Stimulated activated CD4-positive, alpha-beta T cell treated with anti-CD3 and anti-CD28 coated beads, TNF-alpha, amount 100 ng/mL, for 4 hours (primary cell): ENCODE data around the gene SIRT5.

Experiments
- DNase-seq, 3 experiments: peaks; one replicate each; pipeline ENCODE4 v3.0.0-alpha.2; 2020; ENCODE audit warnings: low read depth in 3 of 3

Gene SIRT5

DNA sequence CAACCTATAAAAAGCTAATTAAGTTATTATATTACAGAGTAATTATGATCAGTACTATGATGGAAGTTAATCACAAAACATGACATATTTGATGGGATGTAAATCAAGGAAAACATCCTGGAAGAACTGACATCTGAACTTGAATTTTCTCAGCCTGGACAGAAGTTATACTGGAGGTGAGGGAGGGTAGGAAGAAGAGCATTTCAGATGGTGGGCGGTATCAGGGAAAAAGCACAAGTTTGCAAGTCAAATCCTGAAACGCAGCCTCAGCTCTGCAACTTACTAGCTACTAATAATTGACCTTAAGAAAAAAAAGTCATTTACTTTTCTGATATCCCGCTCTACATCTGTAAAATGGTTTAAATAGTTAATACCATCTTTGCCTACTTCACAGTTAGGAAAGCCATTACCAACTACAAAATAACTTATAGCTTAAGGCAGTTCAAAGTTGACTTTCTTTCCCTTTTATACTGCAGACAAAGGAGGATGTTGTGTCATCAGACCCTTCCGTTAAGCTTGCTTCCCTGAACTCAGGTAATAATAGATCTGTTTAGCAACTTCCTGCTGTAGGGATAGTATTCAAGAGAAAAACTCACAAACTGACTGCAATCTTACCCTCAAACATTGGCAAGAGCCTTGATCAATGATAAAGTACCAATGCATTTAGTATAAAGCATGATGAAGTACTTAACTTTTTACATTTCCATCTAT is 61.7 kb downstream of the SIRT5 start:
- no peak for DNase-seq

DNA sequence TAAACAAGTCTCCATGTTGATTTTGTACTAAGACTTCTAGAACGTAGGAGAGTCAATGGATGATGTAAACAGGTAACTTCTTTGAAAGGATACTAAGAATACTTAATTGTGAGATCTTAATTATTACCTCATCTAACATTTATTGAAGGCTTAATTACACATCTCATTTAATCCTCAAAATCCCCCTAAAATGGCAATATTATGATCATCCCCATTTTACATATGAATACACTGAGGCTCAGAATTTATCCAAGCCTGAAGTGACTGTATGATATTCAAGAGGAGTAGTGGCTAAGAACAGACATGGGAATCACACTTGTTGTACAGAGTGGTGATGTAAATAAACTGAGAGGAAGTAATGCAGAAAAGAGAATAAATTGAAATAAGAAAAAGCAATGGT is 63.6 kb downstream of the SIRT5 start:
- no peak for DNase-seq

DNA sequence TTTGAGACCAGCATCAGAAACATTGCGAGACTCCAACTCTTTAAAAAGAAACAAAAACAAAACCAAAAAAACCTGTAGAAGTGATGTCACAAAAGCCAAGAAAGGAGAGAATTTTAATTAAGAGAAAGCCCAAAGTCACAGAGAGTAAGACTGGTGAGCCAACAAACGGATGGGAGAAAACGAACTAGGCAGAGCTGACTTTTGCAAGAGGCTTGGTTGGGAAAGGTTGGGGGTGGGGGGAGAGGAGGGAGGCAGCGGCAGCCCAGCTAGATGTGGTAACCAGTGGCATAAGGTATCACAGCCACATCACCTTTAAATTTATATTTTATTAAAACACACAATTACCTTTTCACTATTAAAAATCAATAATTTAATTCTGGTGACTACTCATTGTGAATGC is 64.2 kb downstream of the SIRT5 start:
- no peak for DNase-seq

DNA sequence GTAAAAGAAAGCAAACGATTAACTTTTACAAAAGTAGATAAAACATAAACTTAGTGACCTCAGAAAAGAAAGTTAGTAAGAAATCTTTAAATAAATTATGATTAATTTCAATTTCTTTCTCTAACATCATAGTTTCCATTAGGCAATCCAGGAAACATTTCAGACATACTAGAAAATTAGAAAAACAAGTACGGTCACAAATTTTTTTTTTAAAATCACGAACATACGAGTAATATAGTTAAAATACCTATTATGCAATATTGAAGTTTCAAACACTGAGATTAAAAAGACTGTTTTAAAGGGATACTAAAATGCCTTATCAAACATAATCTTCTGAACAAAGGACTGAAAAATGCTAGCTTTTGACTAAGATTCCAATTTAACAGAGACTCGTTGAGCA is 66.9 kb downstream of the SIRT5 start:
- DNase-seq, result no peak

DNA sequence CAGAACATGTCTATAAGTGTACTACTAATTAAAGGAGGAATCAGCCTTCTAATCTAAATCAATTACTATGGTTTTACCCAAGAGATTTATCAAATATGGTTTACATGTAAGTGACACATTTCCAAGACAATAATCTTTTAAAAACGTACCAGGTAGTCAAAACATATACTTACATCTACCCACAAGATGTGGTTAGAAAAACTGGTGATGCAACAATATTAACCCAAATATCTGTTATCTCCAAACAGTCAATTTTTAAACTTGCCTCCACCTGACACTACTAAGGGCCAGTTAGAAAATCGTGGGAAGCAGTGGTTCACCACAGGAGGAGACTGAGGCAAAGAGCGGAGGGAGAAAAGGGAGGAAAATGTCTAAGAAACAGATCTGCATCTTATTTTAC is 68.7 kb downstream of the SIRT5 start:
- DNase-seq, result no peak

DNA sequence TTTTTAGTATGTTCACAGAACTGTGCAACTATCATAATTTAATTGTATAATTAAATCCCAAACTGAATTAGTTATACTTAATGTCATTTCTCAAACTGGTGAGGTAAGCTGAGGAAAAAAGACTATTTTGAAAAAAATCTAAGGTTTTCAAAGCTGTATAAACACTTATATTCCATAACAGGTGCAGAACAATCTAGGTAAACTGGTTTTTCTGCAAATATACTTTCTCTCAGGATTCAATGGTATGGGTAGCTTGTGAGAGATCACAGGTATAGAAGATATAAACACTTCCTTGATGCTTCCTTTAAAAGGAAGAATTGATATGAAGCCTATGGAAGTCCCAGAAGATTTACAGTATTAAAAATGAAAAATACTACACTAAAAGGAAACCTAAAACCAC is 74.4 kb downstream of the SIRT5 start:
- DNase-seq, result no peak

DNA sequence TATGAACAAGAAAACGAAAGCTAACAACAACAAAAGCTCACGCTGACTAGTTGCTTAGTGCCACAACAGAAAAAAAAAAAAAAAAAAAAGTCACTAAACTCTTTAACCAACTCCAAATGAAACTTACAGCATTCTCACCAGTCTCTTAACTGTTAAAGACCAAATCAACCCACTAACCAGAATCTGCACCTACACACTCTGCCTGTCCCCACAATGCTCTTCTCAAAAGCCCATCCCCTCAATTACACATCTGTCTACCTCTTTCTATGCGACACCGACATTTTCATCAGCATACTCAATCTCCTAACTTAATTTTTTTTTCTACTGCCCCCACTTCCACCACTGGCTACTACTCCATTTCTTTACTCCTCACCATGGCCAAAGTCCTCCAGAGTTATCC is 75.0 kb downstream of the SIRT5 start:
- DNase-seq, result no peak

DNA sequence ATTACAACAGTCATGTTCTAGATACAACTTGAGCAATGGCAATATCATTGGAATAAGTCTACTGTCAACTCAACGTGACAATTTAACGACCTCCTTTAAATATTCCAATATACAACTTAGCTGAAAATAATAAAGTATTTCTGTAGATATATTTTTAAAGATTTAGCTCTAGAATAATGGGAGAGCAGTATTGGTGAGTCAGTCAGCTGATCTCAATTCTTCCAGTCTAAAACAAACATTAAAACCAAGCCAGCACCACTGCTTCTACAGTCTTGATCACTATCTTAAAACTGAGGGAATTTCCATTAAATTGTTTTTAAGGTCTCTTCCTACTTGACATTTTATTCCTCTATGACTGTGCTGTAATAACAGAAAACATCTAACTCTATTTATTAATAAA is 78.9 kb downstream of the SIRT5 start:
- no peak for DNase-seq

DNA sequence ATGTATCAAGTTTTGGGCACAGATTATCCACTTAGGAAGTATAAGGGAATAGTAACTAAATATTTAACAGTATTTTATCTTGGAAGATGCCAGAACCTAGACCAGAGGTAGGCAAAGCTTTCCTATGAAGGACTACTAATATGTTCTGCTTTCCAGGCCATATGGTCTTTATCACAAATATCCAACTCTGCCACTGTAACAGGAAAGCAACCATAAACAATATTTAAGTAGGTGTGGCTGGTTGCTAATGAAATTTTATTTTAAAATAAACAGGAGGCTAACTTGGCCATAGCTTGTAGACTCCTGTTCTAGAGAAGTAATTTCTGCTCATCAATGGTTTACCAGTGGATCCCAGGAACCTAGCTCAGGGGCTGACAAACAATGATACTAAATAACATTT is 80.1 kb downstream of the SIRT5 start:
- no peak for DNase-seq

DNA sequence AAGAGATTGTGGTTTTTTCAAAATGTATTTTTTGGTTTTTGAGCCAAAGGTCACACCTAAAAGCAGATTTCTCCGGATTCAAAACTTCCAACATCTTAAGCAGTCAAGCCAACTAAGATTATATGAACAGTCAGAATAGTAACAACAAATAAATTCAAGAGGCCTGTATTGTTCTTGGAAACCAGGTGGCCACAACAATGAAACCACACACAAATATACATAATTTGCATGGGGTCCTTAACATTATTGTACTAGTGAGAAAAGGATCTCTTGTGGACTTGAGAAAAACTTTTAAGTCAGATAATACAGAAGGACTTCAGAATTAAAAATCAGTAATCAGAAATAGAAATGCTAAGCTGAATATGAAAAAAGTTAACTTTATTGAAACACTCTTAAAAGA is 81.3 kb downstream of the SIRT5 start:
- DNase-seq, result no peak

DNA sequence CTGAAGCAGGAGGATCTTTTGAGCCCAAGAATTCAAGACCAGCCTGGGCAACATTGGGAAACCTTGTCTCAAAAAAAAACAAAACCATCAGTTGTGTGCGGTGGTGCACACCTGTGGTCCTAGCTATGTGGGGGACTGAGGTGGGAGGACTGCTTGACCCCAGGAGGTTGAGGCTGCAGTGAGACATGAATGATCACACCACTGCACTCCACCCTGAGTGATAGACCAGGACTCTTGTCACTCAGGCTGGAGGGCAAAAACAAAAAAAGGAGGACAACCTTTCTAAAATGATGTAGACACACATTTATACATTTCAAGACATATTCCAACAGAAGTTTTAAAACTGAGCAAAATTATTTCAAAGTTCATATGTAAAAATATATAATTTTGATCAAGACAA is 85.9 kb downstream of the SIRT5 start:
- no peak for DNase-seq

DNA sequence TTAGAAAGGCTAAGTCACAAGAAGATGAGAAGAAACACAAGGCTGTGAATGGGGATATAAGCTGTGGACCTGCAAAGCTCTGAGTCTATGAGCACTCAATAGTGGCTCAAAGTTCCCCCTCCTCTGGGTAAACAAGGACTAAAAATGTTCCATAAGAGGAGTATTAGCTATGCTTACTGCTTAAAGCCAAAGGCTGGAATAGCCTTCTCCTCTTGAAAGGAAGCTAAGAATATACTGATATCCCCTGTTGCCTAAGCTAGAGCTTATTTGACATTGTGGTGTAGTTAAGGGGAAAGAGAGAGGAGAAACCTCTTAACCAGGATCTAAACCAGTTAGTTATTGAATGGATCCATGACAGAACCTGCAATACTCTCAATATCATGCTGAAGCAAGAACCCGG is 86.5 kb downstream of the SIRT5 start:
- DNase-seq, result no peak

DNA sequence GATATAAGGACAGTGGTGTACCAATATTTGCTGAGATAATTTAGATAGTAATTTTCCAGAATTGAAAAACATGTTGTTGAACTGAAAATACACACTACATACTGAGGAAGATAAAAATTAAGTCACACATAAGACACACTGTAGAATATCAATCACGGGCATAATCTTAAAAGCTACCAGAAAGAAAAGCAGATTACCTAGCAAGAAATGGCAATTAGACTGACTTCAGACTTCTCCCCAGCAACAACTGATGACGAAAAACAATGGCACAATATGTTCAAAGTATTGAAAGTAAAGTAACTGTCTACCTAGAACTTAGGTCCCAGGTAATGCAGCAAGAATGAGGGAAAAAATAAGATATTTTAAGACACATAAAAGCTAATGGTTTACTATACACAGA is 87.2 kb downstream of the SIRT5 start:
- DNase-seq, result no peak

DNA sequence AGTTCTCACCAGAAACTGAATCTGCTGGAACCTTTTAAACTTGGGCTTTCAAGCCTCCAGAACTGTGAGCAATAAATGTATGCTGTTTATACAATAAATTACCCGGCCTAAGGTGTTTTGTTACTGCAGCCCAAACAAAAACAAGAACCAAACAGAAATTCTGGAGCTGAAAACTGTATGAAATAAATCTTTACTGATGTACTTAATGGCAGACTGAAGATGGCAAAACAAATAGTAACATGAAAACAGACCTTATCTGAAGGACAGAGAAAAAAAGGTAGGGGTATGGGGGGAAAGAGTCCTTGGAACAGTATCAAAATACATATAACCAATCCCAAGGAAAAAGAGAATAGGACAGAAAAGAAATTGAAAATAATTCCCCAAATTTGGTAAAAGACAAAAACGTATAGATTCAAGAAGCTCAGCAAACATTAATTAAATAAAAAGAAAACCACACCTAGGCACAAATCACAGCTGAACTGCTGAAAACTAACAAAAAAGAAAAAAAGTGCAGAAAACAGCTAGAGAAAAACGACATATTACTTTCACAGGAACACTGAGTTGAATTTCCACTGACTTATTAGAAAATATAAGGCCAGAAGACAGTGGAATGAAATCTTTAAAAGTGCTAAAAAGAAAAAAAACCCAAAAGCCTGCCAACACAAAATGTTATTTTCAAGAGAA is 88.4 kb downstream of the SIRT5 start:
- no peak for DNase-seq

DNA sequence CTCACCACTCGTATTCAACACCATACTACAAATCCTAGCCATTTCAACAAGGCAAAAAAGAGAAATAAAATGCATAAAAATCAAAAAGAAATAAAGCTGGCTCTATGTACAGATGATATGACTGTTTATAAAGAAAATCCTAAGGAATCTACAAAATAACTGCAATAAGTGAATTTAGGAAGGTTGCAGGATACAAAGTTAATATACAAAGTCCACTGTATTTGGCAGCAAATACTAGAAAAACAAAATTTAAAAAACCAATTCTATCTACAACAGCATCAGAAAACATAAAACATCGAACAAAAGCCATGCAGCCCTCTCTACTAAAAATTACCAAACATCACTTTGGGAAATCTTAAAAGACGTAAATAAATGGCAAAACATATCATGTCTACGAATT is 89.6 kb downstream of the SIRT5 start:
- DNase-seq, result no peak
